GM06990 (cell line): ENCODE measurements around the gene DLG2.

Source experiments
- DNase-seq: peaks from one replicate; pipeline ENCODE4 v3.0.0-alpha.2; 2011; ENCODE audit not compliant: insufficient read length; ENCODE audit errors: extremely low read depth
- H3K27me3 ChIP-seq: replicated peaks from 2 replicates; pipeline ENCODE4 v1.6.0; 2011; ENCODE audit warnings: low read length; ENCODE audit not compliant: control insufficient read depth, insufficient read depth
- H3K36me3 ChIP-seq: 2 replicates; pipeline ENCODE4 v1.5.1; 2011; ENCODE audit warnings: low read length; ENCODE audit not compliant: control insufficient read depth, insufficient read depth
- H3K4me3 ChIP-seq: replicated peaks from 2 replicates; pipeline ENCODE4 v1.5.1; 2011; ENCODE audit warnings: low read depth, mild to moderate bottlenecking, control low read depth, low read length
- CTCF ChIP-seq: IDR thresholded peaks from 2 replicates; pipeline ENCODE4 v1.5.1; 2011; ENCODE audit warnings: low read length, control low read depth, mild to moderate bottlenecking, inconsistent platforms; ENCODE audit not compliant: insufficient read depth, poor library complexity, severe bottlenecking

DLG2 gene

GRCh38 chr11:84270466-84270865, 1356.7 kb downstream of the DLG2 start:
- TF ChIP-seq CTCF: no peak
- H3K4me3 ChIP-seq: no peak overlapping the region
- H3K27me3 ChIP-seq: no peaks in the 10 kb centered on the region
- no peaks in the 10 kb centered on the region for H3K36me3 ChIP-seq
- DNase-seq: no peak

DNA sequence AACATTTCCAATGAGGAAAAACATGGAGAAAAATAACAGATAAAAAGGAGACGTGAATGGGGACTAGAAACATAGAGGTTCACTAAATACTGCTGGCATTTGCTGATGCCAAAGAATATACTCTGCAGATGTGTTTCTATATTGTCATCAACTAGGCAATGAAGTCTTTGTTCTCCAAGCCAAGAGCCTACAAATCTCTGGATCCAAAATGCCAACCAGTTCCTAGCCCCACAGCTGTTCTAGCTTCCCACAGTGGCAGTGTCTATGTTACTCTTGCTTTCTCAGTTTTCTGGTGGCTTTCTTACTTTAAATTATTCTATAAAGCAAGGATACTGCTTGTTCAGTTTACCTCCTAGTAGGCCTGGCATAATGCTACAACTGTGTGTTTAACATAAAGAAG, 1363.1 kb downstream of the DLG2 start:
- no peak for DNase-seq
- Histone ChIP-seq H3K27me3 (no peaks in the 10 kb centered on the region), H3K4me3 (no peak overlapping the region), H3K36me3 (no peaks in the 10 kb centered on the region)
- no peak for TF ChIP-seq CTCF

DNA sequence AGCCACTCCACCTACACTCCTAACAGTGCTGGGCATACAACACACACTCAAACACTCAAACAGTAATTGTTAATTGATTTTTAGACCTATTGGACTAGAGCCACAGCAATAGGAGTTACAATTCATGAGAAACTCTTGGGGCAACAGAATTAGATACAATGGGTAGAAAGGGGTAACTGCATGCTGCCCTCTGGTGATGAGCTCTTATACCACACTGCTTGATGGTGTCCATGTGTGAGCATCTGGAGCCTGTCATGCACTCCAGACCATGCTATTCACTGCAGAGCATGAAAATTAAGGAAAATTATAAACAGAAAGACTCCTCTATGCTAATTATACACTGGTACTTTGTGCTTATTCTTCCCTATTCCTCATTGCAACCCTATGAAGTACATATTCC, 1365.4 kb downstream of the DLG2 start:
- H3K36me3 ChIP-seq: no peaks in the 10 kb centered on the region
- H3K4me3 ChIP-seq: no peak overlapping the region
- DNase-seq: no peak
- no peaks in the 10 kb centered on the region for H3K27me3 ChIP-seq
- TF ChIP-seq CTCF: peak; percentile 47

GRCh38 chr11:84260862-84261261, 1366.3 kb downstream of the DLG2 start:
- no peak overlapping the region for H3K4me3 ChIP-seq
- TF ChIP-seq CTCF: no peak
- no peaks in the 10 kb centered on the region for H3K27me3 ChIP-seq
- no peak for DNase-seq
- no peaks in the 10 kb centered on the region for H3K36me3 ChIP-seq

DNA sequence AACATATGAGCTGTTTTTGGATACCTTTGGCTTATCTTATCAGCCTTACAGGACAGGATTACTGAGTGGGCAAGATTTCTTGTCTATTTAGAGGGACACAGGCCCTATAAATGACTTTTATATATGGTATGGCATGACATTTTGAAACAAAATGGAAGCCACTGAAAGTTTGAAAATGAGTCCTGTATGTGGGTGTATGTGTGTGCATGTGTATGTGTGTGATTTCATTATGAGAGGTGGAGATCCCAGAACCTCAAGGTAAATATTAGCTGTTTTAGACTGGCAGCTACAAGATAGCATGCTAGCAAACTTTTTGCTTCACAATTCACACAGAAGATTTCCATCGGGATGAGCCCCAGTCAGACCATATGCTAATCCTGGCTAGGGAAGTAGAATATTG, 1370.5 kb downstream of the DLG2 start:
- Histone ChIP-seq H3K4me3 (no peak overlapping the region), H3K27me3 (no peaks in the 10 kb centered on the region), H3K36me3 (no peaks in the 10 kb centered on the region)
- no peak for TF ChIP-seq CTCF
- DNase-seq: no peak

GRCh38 chr11:84255483-84255882, 1371.7 kb downstream of the DLG2 start:
- DNase-seq: no peak
- Histone ChIP-seq H3K27me3 (no peaks in the 10 kb centered on the region), H3K36me3 (no peaks in the 10 kb centered on the region), H3K4me3 (no peak overlapping the region)
- TF ChIP-seq CTCF: no peak
